ENCODE measurements around the gene MRPS23. TPM values are rescaled to one million over a fixed set of nuclear protein-coding genes. Genes with fewer than 3 reads are reported as not detected.
A peak's percentile ranks its signal among the peaks of the same experiment; 100 is the strongest.

Gene MRPS23
- total and polyA plus RNA-seq, 2 of the 13 experiments (the other 11 are each of a cell fraction or from before 2014, with no cell fraction given), result 63.2 to 181 TPM

- TF ChIP-seq ZNF510 (CRISPR knock-in tag; IDR thresholded peaks at IDR 0.05; ENCODE audit: low read depth) (peak; percentile 89; the same call in 1 of the 2 replicates), MTERF4 (CRISPR knock-in tag; IDR thresholded peaks at IDR 0.05) (0 out of 2 replicates have a peak, but pooled peaks have one; percentile 0), KAT7 (CRISPR knock-in tag; IDR thresholded peaks at IDR 0.05; ENCODE audit: borderline replicate concordance) (peak; percentile 17; the same call in 1 of the 2 replicates), CEBPG (CRISPR knock-in tag; IDR thresholded peaks at IDR 0.05) (peak; percentile 55), ZNF282 (IDR thresholded peaks at IDR 0.05; ENCODE audit: partially characterized antibody) (no peak), AHR (CRISPR knock-in tag; IDR thresholded peaks at IDR 0.05) (no peak), ZNF572 (CRISPR knock-in tag; IDR thresholded peaks at IDR 0.05) (0 out of 2 replicates have a peak, but pooled peaks have one; percentile 16), ZNF143 (CRISPR knock-in tag; IDR thresholded peaks at IDR 0.05) (0 out of 2 replicates have a peak, but pooled peaks have one; percentile 12), HNF1B (CRISPR knock-in tag; IDR thresholded peaks at IDR 0.05) (peak; percentile 65), ZNF615 (CRISPR knock-in tag; IDR thresholded peaks at IDR 0.05; ENCODE audit: borderline replicate concordance) (no peak), WIZ (CRISPR knock-in tag; IDR thresholded peaks at IDR 0.05) (0 out of 2 replicates have a peak, but pooled peaks have one; percentile 55), ZNF687 (CRISPR knock-in tag; IDR thresholded peaks at IDR 0.05) (peak; percentile 42; the same call in 1 of the 2 replicates)
- TF ChIP-seq, protein P1, sequence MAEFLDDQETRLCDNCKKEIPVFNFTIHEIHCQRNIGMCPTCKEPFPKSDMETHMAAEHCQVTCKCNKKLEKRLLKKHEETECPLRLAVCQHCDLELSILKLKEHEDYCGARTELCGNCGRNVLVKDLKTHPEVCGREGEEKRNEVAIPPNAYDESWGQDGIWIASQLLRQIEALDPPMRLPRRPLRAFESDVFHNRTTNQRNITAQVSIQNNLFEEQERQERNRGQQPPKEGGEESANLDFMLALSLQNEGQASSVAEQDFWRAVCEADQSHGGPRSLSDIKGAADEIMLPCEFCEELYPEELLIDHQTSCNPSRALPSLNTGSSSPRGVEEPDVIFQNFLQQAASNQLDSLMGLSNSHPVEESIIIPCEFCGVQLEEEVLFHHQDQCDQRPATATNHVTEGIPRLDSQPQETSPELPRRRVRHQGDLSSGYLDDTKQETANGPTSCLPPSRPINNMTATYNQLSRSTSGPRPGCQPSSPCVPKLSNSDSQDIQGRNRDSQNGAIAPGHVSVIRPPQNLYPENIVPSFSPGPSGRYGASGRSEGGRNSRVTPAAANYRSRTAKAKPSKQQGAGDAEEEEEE (CRISPR knock-in tag; IDR thresholded peaks at IDR 0.05; ENCODE audit: borderline replicate concordance), result peak; percentile 55; the same call in 1 of the 2 replicates
- TF ChIP-seq, protein P2, sequence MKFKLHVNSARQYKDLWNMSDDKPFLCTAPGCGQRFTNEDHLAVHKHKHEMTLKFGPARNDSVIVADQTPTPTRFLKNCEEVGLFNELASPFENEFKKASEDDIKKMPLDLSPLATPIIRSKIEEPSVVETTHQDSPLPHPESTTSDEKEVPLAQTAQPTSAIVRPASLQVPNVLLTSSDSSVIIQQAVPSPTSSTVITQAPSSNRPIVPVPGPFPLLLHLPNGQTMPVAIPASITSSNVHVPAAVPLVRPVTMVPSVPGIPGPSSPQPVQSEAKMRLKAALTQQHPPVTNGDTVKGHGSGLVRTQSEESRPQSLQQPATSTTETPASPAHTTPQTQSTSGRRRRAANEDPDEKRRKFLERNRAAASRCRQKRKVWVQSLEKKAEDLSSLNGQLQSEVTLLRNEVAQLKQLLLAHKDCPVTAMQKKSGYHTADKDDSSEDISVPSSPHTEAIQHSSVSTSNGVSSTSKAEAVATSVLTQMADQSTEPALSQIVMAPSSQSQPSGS (CRISPR knock-in tag; IDR thresholded peaks at IDR 0.05), result peak; percentile 48; the same call in 1 of the 2 replicates
- TF ChIP-seq, protein P3, sequence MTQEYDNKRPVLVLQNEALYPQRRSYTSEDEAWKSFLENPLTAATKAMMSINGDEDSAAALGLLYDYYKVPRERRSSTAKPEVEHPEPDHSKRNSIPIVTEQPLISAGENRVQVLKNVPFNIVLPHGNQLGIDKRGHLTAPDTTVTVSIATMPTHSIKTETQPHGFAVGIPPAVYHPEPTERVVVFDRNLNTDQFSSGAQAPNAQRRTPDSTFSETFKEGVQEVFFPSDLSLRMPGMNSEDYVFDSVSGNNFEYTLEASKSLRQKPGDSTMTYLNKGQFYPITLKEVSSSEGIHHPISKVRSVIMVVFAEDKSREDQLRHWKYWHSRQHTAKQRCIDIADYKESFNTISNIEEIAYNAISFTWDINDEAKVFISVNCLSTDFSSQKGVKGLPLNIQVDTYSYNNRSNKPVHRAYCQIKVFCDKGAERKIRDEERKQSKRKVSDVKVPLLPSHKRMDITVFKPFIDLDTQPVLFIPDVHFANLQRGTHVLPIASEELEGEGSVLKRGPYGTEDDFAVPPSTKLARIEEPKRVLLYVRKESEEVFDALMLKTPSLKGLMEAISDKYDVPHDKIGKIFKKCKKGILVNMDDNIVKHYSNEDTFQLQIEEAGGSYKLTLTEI (CRISPR knock-in tag; conservative IDR thresholded peaks at IDR 0.05), result no peak
Measured at GRCh38 chr17:57852092-57852954, 2.5 kb upstream of the MRPS23 start (continued).

Measured in HepG2 (cell line).